HFFc6 (cell line): ENCODE results near the gene WASF3. TPM values are rescaled to one million over a fixed set of nuclear protein-coding genes. Genes with fewer than 3 reads are reported as not detected.

Source experiments
- DNase-seq: peaks from one replicate; pipeline ENCODE4 v3.0.0-alpha.2; 2018
- H3K27ac Mint-ChIP-seq: 2 replicates; pipeline ENCODE4 v1.8.0; 2020; ENCODE audit warnings: mild to moderate bottlenecking, mixed read lengths
- H3K27me3 Mint-ChIP-seq: 2 replicates; pipeline ENCODE4 v1.8.0; 2021; ENCODE audit warnings: mild to moderate bottlenecking, moderate library complexity, mixed read lengths; ENCODE audit not compliant: insufficient read depth
- H3K36me3 Mint-ChIP-seq: 2 replicates; pipeline ENCODE4 v1.8.0; 2021; ENCODE audit warnings: low read depth, mixed read lengths
- H3K4me1 Mint-ChIP-seq: 2 replicates; pipeline ENCODE4 v1.8.0; 2020; ENCODE audit warnings: low read depth, mixed read lengths
- H3K4me3 Mint-ChIP-seq: 2 replicates; pipeline ENCODE4 v1.8.0; 2020; ENCODE audit warnings: mild to moderate bottlenecking, moderate library complexity, mixed read lengths
- H3K9me3 Mint-ChIP-seq: 2 replicates; pipeline ENCODE4 v1.8.0; 2020; ENCODE audit warnings: mild to moderate bottlenecking, mixed read lengths
- total RNA-seq, 6 experiments: library from RNA; stranded (reverse); fragmentation: NEBNext Ultra II Directional; extraction: Animal tissue kit (Norgen Biotek cat#: 25700); gene quantifications; 2 replicates in 1 of 6; 3 replicates in 5 of 6; pipeline ENCODE4 v1.2.3, GENCODE V29; 2021
- TF ChIP-seq, protein P1 (sequence below): fragments of 200-600 bp; sonication (generic); IDR thresholded peaks from 2 replicates; pipeline ENCODE4 v1.5.0; 2021; ENCODE audit warnings: antibody characterized with exemption, mild to moderate bottlenecking

The WASF3 gene
- total RNA-seq, 6 experiments from 2014 or later = 26.4 to 32.9 (median 28.2) TPM

GRCh38 chr13:26589754-26590153 lies 32.3 kb downstream of the WASF3 start:
- no peaks in the 10 kb centered on the region for H3K36me3 Mint-ChIP-seq
- TF ChIP-seq, protein P1, sequence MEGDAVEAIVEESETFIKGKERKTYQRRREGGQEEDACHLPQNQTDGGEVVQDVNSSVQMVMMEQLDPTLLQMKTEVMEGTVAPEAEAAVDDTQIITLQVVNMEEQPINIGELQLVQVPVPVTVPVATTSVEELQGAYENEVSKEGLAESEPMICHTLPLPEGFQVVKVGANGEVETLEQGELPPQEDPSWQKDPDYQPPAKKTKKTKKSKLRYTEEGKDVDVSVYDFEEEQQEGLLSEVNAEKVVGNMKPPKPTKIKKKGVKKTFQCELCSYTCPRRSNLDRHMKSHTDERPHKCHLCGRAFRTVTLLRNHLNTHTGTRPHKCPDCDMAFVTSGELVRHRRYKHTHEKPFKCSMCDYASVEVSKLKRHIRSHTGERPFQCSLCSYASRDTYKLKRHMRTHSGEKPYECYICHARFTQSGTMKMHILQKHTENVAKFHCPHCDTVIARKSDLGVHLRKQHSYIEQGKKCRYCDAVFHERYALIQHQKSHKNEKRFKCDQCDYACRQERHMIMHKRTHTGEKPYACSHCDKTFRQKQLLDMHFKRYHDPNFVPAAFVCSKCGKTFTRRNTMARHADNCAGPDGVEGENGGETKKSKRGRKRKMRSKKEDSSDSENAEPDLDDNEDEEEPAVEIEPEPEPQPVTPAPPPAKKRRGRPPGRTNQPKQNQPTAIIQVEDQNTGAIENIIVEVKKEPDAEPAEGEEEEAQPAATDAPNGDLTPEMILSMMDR = no peak
- no peak for DNase-seq
- no peak overlapping the region for H3K4me3 Mint-ChIP-seq
- H3K27me3 Mint-ChIP-seq = no peaks in the 10 kb centered on the region
- H3K4me1 Mint-ChIP-seq = peaks cover 77% of the 10 kb centered on the region
- H3K9me3 Mint-ChIP-seq = no peaks in the 10 kb centered on the region
- H3K27ac Mint-ChIP-seq = no peak overlapping the region

- Mint-ChIP-seq H3K27ac (no peak overlapping the region), H3K9me3 (no peaks in the 10 kb centered on the region), H3K4me3 (no peak overlapping the region), H3K4me1 (peaks cover 73% of the 10 kb centered on the region), H3K36me3 (no peaks in the 10 kb centered on the region), H3K27me3 (no peaks in the 10 kb centered on the region)
- no peak for DNase-seq
- TF ChIP-seq, protein P1 = no peak
These were observed 32.9 kb downstream of the WASF3 start for GRCh38 chr13:26590379-26590778.

- H3K4me3 Mint-ChIP-seq = no peak overlapping the region
- H3K36me3 Mint-ChIP-seq = no peaks in the 10 kb centered on the region
- H3K27ac Mint-ChIP-seq = no peak overlapping the region
- H3K27me3 Mint-ChIP-seq = no peaks in the 10 kb centered on the region
- TF ChIP-seq, protein P1 = 0 out of 2 replicates have a peak, but pooled peaks have one; percentile 9
- peaks cover 71% of the 10 kb centered on the region for H3K4me1 Mint-ChIP-seq
- H3K9me3 Mint-ChIP-seq = no peaks in the 10 kb centered on the region
- DNase-seq = no peak
These were observed 33.5 kb downstream of the WASF3 start for GRCh38 chr13:26590951-26591350.

DNA sequence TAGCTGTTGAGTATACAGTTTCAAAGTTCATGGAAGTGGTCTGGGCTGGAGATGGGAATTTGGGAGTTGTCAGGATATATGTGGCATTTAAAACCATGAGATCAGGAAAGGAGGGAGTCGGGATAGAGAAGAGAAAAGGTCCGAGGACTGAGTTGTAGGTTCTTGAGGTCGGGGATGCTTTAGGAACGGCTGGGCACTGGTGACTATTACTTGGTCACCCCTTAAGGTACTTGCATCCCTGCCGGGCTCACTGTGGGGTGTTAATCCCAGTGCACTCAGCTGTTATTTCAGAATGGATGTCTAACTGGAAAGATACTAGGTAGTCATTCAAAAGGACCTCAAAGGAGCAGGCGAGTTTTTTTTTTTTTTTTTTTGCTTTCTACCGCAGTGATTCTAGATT lies 34.2 kb downstream of the WASF3 start:
- Mint-ChIP-seq H3K27me3 (no peaks in the 10 kb centered on the region), H3K4me1 (peaks cover 73% of the 10 kb centered on the region), H3K4me3 (no peak overlapping the region), H3K27ac (no peak overlapping the region), H3K36me3 (peaks cover 6% of the 10 kb centered on the region), H3K9me3 (peaks cover 5% of the 10 kb centered on the region; the same call in 1 of the 2 replicates)
- TF ChIP-seq, protein P1 = no peak
- DNase-seq = no peak

DNA sequence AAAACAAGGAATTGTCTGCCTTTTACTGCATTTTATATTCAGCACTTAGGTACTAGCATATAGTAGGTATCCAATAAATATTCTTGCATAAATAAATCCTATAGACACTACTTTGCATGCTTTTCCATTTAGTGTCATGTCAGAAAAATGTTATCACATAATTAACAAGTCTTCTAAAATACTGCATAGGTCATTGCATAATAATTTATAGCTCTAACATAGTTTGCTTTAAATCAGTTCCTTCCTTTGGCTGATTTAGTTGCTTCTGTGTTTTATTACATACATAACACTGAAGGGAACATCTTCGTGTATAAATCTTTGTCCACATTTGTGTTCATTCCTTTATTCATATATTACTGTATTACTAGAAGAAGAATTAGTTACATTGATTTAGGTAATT lies 36.2 kb downstream of the WASF3 start:
- peaks cover 19% of the 10 kb centered on the region for H3K36me3 Mint-ChIP-seq
- TF ChIP-seq, protein P1 = no peak

GRCh38 chr13:26594363-26594762 lies 36.9 kb downstream of the WASF3 start:
- Mint-ChIP-seq H3K9me3 (peaks cover 7% of the 10 kb centered on the region; the same call in 1 of the 2 replicates), H3K36me3 (peaks cover 19% of the 10 kb centered on the region), H3K27me3 (no peaks in the 10 kb centered on the region), H3K4me1 (peaks cover 73% of the 10 kb centered on the region), H3K4me3 (no peak overlapping the region), H3K27ac (no peak overlapping the region)
- TF ChIP-seq, protein P1 = no peak
- DNase-seq = no peak

More for the DNA sequence above, 36.2 kb downstream of the WASF3 start:
- Mint-ChIP-seq H3K27ac (no peak overlapping the region), H3K9me3 (peaks cover 7% of the 10 kb centered on the region; the same call in 1 of the 2 replicates), H3K27me3 (no peaks in the 10 kb centered on the region), H3K4me1 (peaks cover 77% of the 10 kb centered on the region), H3K4me3 (no peak overlapping the region)
- no peak for DNase-seq
